Liver (tissue), 9 donors: ENCODE data around the gene ETS1. TPM values are rescaled to one million over a fixed set of nuclear protein-coding genes. Genes with fewer than 3 reads are reported as not detected.

Source experiments
- DNase-seq: peaks from one replicate; pipeline ENCODE4 v3.0.0-alpha.2; 2017; ENCODE audit warnings: low spot score
- H3K27ac ChIP-seq, 2 donors: one replicate each; pipeline ENCODE4 v1.7.0; 2013; ENCODE audit warnings: inconsistent platforms in 2 of 2, low read length in 2 of 2, control low read depth in 1 of 2, low read depth in 1 of 2, mild to moderate bottlenecking in 1 of 2
- H3K27me3 ChIP-seq, 4 donors: one replicate each; pipeline versions ENCODE4 v1.6.1 to v1.7.0; 2013; ENCODE audit warnings: low read length in 3 of 4, inconsistent platforms in 1 of 4, mild to moderate bottlenecking in 1 of 4, moderate library complexity in 1 of 4; ENCODE audit not compliant: control insufficient read depth in 4 of 4, insufficient read depth in 4 of 4
- H3K36me3 ChIP-seq, 4 donors: one replicate each; pipeline versions ENCODE4 v1.6.1 to v1.7.0; 2013; ENCODE audit warnings: low read length in 3 of 4, mild to moderate bottlenecking in 3 of 4, low read depth in 1 of 4, moderate library complexity in 1 of 4; ENCODE audit not compliant: control insufficient read depth in 4 of 4, insufficient read depth in 3 of 4
- H3K4me1 ChIP-seq, 4 donors: one replicate each; pipeline versions ENCODE4 v1.6.1 to v1.7.0; 2013; ENCODE audit warnings: low read length in 3 of 4, mild to moderate bottlenecking in 3 of 4, moderate library complexity in 1 of 4; ENCODE audit not compliant: control insufficient read depth in 4 of 4, insufficient read depth in 4 of 4
- H3K4me3 ChIP-seq, 3 donors: one replicate each; pipeline versions ENCODE4 v1.6.1 to v1.7.0; 2013; ENCODE audit warnings: low read length in 3 of 3, control low read depth in 1 of 3, low read depth in 1 of 3, mild to moderate bottlenecking in 1 of 3
- H3K9ac ChIP-seq, 2 donors: one replicate each; pipeline ENCODE4 v1.7.0; 2013; ENCODE audit warnings: low read length in 2 of 2, mild to moderate bottlenecking in 2 of 2, moderate library complexity in 2 of 2, control low read depth in 1 of 2, low read depth in 1 of 2
- H3K9me3 ChIP-seq, 4 donors: one replicate each; pipeline versions ENCODE4 v1.6.1 to v1.7.0; 2013; ENCODE audit warnings: low read length in 3 of 4; ENCODE audit not compliant: control insufficient read depth in 4 of 4
- ATF3 ChIP-seq: IDR thresholded peaks from 2 replicates; pipeline ENCODE4 v1.6.1; 2016; ENCODE audit warnings: antibody characterized with exemption
- CTCF ChIP-seq: fragments of 150-350 bp; IDR thresholded peaks from 2 replicates; pipeline ENCODE4 v1.5.1; 2017; ENCODE audit warnings: improper control_type of control experiment, low read depth, low read length; ENCODE audit not compliant: missing input control
- EGR1 ChIP-seq, 2 donors: IDR thresholded peaks; 2 replicates each; pipeline ENCODE4 v1.6.1; 2016 to 2018; ENCODE audit warnings: antibody characterized with exemption in 2 of 2, low read depth in 2 of 2
- FOXA2 ChIP-seq: IDR thresholded peaks from 2 replicates; pipeline ENCODE4 v1.6.1; 2016; ENCODE audit warnings: antibody characterized with exemption
- GABPA ChIP-seq, 2 donors: IDR thresholded peaks in 1 of 2; conservative IDR thresholded peaks in 1 of 2; 2 replicates each; pipeline ENCODE4 v1.6.1; 2016; ENCODE audit warnings: antibody characterized with exemption in 2 of 2, mild to moderate bottlenecking in 1 of 2, moderate library complexity in 1 of 2
- HNF4A ChIP-seq, 2 donors: conservative IDR thresholded peaks; 2 replicates each; pipeline ENCODE4 v1.6.1; 2016; ENCODE audit warnings: antibody characterized with exemption in 2 of 2, mild to moderate bottlenecking in 2 of 2
- HNF4G ChIP-seq: IDR thresholded peaks from 2 replicates; pipeline ENCODE4 v1.6.1; 2016; ENCODE audit warnings: antibody characterized with exemption
- JUND ChIP-seq, 2 donors: IDR thresholded peaks; 2 replicates each; pipeline ENCODE4 v1.6.1; 2016; ENCODE audit warnings: antibody characterized with exemption in 2 of 2
- MAX ChIP-seq: IDR thresholded peaks from 2 replicates; pipeline ENCODE4 v1.6.1; 2016; ENCODE audit warnings: antibody characterized with exemption
- NR2F2 ChIP-seq: IDR thresholded peaks from 2 replicates; pipeline ENCODE4 v1.6.1; 2016; ENCODE audit warnings: antibody characterized with exemption
- RAD21 ChIP-seq, 2 donors: IDR thresholded peaks; 2 replicates each; pipeline ENCODE4 v1.6.1; 2016; ENCODE audit warnings: antibody characterized with exemption in 2 of 2, mild to moderate bottlenecking in 2 of 2
- REST ChIP-seq: IDR thresholded peaks from 2 replicates; pipeline ENCODE4 v1.6.1; 2016; ENCODE audit warnings: antibody characterized with exemption, mild to moderate bottlenecking
- RXRA ChIP-seq, 2 donors: IDR thresholded peaks; 2 replicates each; pipeline ENCODE4 v1.6.1; 2017 to 2018; ENCODE audit warnings: antibody characterized with exemption in 2 of 2, mild to moderate bottlenecking in 1 of 2
- SP1 ChIP-seq: IDR thresholded peaks from 2 replicates; pipeline ENCODE4 v1.6.1; 2018; ENCODE audit warnings: antibody characterized with exemption, mild to moderate bottlenecking
- TAF1 ChIP-seq: conservative IDR thresholded peaks from 2 replicates; pipeline ENCODE4 v1.6.1; 2016; ENCODE audit warnings: antibody characterized with exemption, mild to moderate bottlenecking
- YY1 ChIP-seq: IDR thresholded peaks from 2 replicates; pipeline ENCODE4 v1.6.1; 2016; ENCODE audit warnings: antibody characterized with exemption, mild to moderate bottlenecking
- ZBTB33 ChIP-seq: IDR thresholded peaks from 2 replicates; pipeline ENCODE4 v1.6.1; 2016; ENCODE audit warnings: antibody characterized with exemption
- WGBS: extraction: QIAGEN DNeasy Blood & Tissue Kit; methylation state at CpG from one replicate; pipeline ENCODE4 v1.1.7; 2013; 5-methylcytosine and 5-hydroxymethylcytosine counted together
- polyA plus RNA-seq, 2 donors: library from polyadenylated mRNA; stranded (reverse) in 1 of 2; unstranded in 1 of 2; fragments of 200-250 nt in 1 of 2; fragments of >200 nt in 1 of 2; fragmentation: Nextera tagmentation in 1 of 2; extraction: Ambion mirVana in 1 of 2; gene quantifications; one replicate each; pipeline versions ENCODE4 v1.2.1 to v1.2.3, GENCODE V29; 2013 to 2015
- total RNA-seq, 2 donors: library from RNA; depleted of rRNA; stranded (reverse); fragments of >200 nt; gene quantifications; one replicate each; pipeline ENCODE4 v1.2.3, GENCODE V29; 2014
- donor health status: healthy.
- donor health status: healthy.
- donor health status: healthy.
- donor health status: healthy.
- donor health status: healthy.

Gene ETS1
- 10 to 100 TPM; 24.2 to 30.0 TPM for total RNA-seq
- 10 to 100 TPM in 1 of 2 donors, 1 to 10 TPM in 1; 4.8 to 16.5 TPM for polyA plus RNA-seq

- Histone ChIP-seq H3K27me3 (peaks cover 0 to 14% (median 3%) of the 10 kb centered on the region in 4 donors), H3K27ac (peak within 1 kb of the TSS; percentile 9 to 52), H3K9me3 (no peaks in the 10 kb centered on the region), H3K4me3 (peak within 1 kb of the TSS in 2 of 3 donors; percentile 8 to 47), H3K9ac (peak within 1 kb of the TSS in 1 of 2 donors; percentile 10), H3K4me1 (peaks cover 0 to 1% (median 0%) of the 10 kb centered on the region in 4 donors), H3K36me3 (no peaks in the 10 kb centered on the region)
- WGBS: 16% methylated on average over 4 of the region's 4 CpGs
- no peak for DNase-seq
- TF ChIP-seq MAX (no peak), REST (no peak), HNF4A (conservative IDR thresholded peaks at IDR 0.05) (no peak), GABPA (IDR thresholded peaks at IDR 0.05 in 1 of 2, conservative IDR thresholded peaks at IDR 0.05 in 1 of 2) (no peak), TAF1 (no peak), CTCF (no peak), EGR1 (IDR thresholded peaks at IDR 0.05; ENCODE audit: low read depth in 2 of 2) (no peak), JUND (IDR thresholded peaks at IDR 0.05) (no peak), RAD21 (IDR thresholded peaks at IDR 0.05) (no peak)
Observed at GRCh38 chr11:128587415-128587814, at the start of gene ETS1. TSS of gene ETS1 (minus strand) at chr11:128587558. CDS start at chr11:128573130, 14,428 bp downstream.

GRCh38 chr11:128634395-128634794, 47.0 kb upstream of the ETS1 start:
- no peak for DNase-seq
- Histone ChIP-seq H3K9me3 (no peaks in the 10 kb centered on the region), H3K27me3 (no peaks in the 10 kb centered on the region), H3K4me1 (peaks cover 0 to 17% (median 12%) of the 10 kb centered on the region in 4 donors), H3K36me3 (no peaks in the 10 kb centered on the region), H3K9ac (no peak overlapping the region), H3K27ac (no peak overlapping the region), H3K4me3 (no peak overlapping the region)
- no peak for TF ChIP-seq RAD21 (IDR thresholded peaks at IDR 0.05)
- TF ChIP-seq YY1: no peak
- no peak for TF ChIP-seq HNF4G
- no peak for TF ChIP-seq ATF3
- TF ChIP-seq NR2F2: no peak
- TF ChIP-seq JUND (IDR thresholded peaks at IDR 0.05): no peak
- no peak for TF ChIP-seq GABPA (IDR thresholded peaks at IDR 0.05 in 1 of 2, conservative IDR thresholded peaks at IDR 0.05 in 1 of 2)
- TF ChIP-seq FOXA2: no peak
- TF ChIP-seq CTCF: no peak
- no peak for TF ChIP-seq RXRA (IDR thresholded peaks at IDR 0.05)
- no peak for TF ChIP-seq SP1
- no peak for TF ChIP-seq HNF4A (conservative IDR thresholded peaks at IDR 0.05)
- no peak for TF ChIP-seq TAF1
- no peak for TF ChIP-seq ZBTB33
- no peak for TF ChIP-seq MAX
- no peak for TF ChIP-seq REST
- 98% methylated on average over 2 of the region's 2 CpGs for WGBS
